ENCODE measurements around the gene DIPK1C.

DNA sequence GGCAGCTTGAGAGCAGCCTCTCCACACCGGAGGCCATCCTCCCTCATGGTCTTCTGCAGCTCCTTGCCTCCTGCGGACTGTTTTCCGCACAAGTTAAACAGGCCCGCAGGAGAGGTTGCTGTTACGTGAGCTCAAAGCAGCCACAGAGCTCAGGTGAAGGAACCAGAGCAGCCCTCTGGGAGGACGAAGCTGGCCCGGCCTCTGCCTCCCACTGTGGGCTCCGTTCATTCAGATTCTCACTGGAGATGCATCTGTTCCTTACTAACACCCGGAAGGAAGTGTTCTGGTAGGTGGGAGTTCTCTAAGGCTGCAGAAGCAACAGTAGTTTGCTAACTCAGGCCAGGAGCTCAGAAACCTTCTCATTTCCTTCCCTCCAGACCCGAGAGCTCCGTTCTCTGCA is 10.9 kb downstream of the DIPK1C start:
- TF ChIP-seq, protein P1, sequence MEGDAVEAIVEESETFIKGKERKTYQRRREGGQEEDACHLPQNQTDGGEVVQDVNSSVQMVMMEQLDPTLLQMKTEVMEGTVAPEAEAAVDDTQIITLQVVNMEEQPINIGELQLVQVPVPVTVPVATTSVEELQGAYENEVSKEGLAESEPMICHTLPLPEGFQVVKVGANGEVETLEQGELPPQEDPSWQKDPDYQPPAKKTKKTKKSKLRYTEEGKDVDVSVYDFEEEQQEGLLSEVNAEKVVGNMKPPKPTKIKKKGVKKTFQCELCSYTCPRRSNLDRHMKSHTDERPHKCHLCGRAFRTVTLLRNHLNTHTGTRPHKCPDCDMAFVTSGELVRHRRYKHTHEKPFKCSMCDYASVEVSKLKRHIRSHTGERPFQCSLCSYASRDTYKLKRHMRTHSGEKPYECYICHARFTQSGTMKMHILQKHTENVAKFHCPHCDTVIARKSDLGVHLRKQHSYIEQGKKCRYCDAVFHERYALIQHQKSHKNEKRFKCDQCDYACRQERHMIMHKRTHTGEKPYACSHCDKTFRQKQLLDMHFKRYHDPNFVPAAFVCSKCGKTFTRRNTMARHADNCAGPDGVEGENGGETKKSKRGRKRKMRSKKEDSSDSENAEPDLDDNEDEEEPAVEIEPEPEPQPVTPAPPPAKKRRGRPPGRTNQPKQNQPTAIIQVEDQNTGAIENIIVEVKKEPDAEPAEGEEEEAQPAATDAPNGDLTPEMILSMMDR (IDR thresholded peaks at IDR 0.05), result no peak
- TF ChIP-seq POLR2A (IDR thresholded peaks at IDR 0.05), result no peak
